Measurements from ENCODE around the gene DNASE1L3.

DNASE1L3 gene

GRCh38 chr3:58160399-58160798 is 50.4 kb downstream of the DNASE1L3 start:
- no peak for DNase-seq (ENCODE audit: low read depth in 2 of 2)

DNA sequence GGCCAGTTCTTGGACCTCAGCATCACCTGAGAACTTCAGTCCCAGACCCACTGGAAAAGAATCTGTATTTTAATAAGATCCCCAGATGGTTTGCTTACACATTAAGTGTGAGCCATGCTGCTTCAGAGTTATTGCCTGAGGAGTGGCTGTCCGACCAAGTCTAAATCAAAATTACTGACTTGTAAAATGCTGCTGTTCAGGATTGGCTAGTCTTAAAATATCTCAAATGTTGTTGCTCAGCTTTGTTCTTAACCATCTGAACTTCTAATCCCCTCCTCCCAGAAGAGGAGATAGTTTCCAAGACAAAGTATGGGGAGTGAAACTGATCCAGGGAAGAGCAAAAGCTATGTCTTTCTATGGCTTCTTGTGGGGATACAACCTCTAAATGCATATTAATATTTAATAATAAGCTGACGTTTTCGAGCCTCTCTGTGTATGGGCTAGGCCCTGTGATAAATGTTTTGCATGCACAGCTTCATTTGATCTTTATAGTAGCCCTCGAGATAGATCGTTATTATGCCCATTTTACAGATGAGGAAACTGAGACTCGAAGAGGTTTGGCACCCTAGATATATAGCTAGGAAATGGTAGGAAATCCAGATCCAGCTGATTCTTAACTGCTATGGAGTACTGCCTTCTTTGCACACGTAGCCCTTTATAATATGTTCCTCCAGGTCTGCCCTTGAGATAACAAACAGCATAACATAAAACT is 52.2 kb downstream of the DNASE1L3 start:
- no peak for DNase-seq (ENCODE audit: low read depth in 2 of 2)

DNA sequence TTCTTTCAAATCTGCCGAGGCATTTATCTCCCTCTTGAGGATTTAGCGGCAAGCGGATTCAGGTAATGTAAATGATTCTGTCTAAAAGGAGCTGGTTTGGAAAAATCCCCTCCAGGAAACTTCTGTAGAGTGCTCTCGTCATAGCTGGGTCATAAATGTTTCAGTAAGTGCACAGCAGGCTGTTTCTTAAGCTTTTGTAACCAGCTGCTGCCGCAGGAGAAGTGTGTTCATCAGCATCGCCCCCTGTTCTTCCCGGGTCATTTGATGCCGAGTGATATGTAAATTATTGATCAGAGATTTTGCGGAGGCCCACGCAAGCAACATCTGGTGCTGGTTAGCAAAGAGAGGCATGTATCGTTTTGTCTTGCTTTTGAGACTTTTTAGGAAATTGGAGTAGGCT is 53.1 kb downstream of the DNASE1L3 start:
- DNase-seq (ENCODE audit: low read depth in 2 of 2): no peak

GRCh38 chr3:58155838-58156237 is 54.9 kb downstream of the DNASE1L3 start:
- no peak for DNase-seq (ENCODE audit: low read depth in 2 of 2)

- no peak for DNase-seq (ENCODE audit: low read depth in 2 of 2)
Observed at GRCh38 chr3:58154626-58155449, 55.9 kb downstream of the DNASE1L3 start.

DNA sequence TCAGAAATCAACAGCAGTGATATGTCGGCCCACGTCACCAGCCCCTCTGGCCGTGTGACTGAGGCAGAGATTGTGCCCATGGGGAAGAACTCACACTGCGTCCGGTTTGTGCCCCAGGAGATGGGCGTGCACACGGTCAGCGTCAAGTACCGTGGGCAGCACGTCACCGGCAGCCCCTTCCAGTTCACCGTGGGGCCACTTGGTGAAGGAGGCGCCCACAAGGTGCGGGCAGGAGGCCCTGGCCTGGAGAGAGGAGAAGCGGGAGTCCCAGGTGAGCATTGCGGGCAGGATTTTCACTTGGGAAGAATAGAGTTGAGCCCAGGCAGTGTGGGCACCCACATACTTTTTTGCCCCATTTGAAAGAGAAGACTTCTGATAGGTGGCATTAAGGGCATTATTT is 57.4 kb downstream of the DNASE1L3 start:
- no peak for DNase-seq (ENCODE audit: low read depth in 2 of 2)

DNA sequence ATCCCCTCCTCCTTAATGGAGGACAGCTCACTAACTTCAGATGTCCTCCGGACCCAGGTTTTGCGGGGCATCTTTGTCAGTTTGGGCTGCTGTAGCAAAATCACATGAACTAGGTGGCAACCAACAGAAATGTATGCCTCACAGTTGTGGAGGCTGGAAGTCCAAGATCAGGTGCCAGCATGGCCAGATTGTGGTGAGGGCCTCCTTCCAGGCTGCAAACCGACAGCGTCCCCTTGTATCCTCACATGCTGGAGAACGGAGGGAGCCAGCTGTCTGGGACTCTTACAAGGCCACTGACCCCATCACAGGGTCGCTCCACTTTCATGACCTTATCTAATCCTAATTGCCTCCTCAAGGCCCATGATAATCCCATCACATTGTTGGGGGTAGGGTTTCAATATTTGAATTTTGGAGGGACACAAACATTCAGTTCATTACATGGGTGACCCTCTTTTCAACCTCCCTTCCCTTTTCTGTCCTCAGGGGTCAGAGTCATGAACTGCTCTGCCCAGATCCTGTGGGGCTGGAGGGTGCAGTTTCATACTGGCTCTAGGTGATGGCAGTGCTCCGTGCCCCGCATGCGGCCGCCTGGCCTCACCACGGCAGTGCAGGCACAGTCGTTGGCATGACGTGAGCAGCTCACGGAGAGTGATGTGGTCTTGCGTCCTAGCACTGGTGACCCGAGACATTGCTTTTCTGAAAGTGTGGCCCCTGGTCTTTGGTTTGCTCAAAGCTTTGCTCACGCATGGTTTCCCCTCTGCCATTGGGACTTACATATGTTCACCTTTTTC is 58.4 kb downstream of the DNASE1L3 start:
- no peak for DNase-seq (ENCODE audit: low read depth in 2 of 2)

- DNase-seq (ENCODE audit: low read depth in 2 of 2): no peak
Observed at GRCh38 chr3:58151637-58152036, 59.1 kb downstream of the DNASE1L3 start.

GRCh38 chr3:58150810-58151199 is 60.0 kb downstream of the DNASE1L3 start:
- DNase-seq (ENCODE audit: low read depth in 2 of 2): no peak

- no peak for DNase-seq (ENCODE audit: low read depth in 2 of 2)
Observed at GRCh38 chr3:58150130-58150809, 60.5 kb downstream of the DNASE1L3 start.

DNA sequence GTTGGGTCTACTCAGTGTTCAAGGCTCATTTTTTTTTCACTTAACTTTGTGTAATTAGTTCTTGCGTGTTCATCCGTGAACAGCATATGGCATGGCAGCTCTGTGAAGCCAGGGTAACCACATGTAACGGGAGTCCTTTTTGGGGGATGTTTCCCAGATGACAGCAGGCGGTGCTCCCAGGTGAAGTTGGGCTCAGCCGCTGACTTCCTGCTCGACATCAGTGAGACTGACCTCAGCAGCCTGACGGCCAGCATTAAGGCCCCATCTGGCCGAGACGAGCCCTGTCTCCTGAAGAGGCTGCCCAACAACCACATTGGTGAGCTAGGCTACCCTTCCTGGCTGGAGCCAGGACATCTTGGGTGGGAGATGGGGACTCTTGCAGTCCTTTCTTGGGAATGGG is 62.7 kb downstream of the DNASE1L3 start:
- DNase-seq (ENCODE audit: low read depth in 2 of 2): no peak

GRCh38 chr3:58144478-58145325 is 66.1 kb downstream of the DNASE1L3 start:
- no peak for DNase-seq (ENCODE audit: low read depth in 2 of 2)

DNA sequence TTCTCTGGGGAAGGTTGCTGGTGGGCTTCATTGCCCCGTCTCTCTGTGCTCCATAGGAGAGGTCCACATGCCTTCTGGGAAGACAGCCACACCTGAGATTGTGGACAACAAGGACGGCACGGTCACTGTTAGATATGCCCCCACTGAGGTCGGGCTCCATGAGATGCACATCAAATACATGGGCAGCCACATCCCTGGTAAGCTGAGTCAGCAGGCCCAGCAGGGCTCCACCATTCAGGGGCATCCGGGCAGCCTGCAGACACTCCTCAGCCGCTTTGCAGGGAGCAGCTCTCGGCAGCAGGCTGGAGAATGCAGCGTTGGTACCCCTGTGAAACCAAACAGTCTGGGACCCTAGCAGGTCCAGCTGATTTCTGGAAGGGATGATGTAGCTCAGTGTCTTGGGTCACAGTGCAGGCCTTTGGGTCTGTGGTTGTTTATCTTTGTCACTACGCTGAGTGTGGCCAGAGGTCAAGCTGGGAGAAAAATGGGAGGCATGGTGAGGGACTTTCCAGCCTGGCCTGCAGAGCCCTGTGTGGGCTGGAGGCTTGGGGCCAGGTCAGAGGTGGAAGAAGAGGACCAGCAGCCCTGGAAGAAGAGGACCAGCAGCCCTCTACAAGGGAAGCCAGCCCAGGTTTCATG is 67.2 kb downstream of the DNASE1L3 start:
- DNase-seq (ENCODE audit: low read depth in 2 of 2): no peak
